ENCODE data around the gene LRRC72. TPM values are rescaled to one million over a fixed set of nuclear protein-coding genes. Genes with fewer than 3 reads are reported as not detected.
"Not testable (repeated sequence)": the region's sequence is repeated elsewhere in the genome, so short reads cannot be mapped to it uniquely, and the experiment has no call there.

LRRC72 gene
- total and polyA plus RNA-seq, 9 of the 15 experiments (the other 6 are each of a cell fraction or from before 2014, with no cell fraction given) = 0.10 TPM; not detected in 8

GRCh38 chr7:16540559-16540958, 13.9 kb downstream of the LRRC72 start:
- H3K27me3 ChIP-seq (ENCODE audit: control insufficient read depth in 2 of 2, insufficient read depth in 2 of 2, low read length in 2 of 2); ATAC-seq; DNase-seq (ENCODE audit: extremely low read depth in 1 of 4, low spot score in 3 of 4); H3K9me3 ChIP-seq (replicated peaks; ENCODE audit: control insufficient read depth, insufficient read depth, low read depth, low read length); H3K36me3 ChIP-seq (ENCODE audit: control insufficient read depth, insufficient read depth, low read length); H3K9ac ChIP-seq (ENCODE audit: insufficient read depth in 1 of 2, low read depth in 2 of 2, low read length in 2 of 2); H3K4me1 ChIP-seq (replicated peaks in 1 of 2; ENCODE audit: control insufficient read depth in 2 of 2, insufficient read depth in 2 of 2, low read length in 2 of 2); H3K4me3 ChIP-seq; in situ Hi-C loops (cut with MboI); H2AFZ ChIP-seq (ENCODE audit: low read depth, low read length); H3K4me2 ChIP-seq (ENCODE audit: insufficient read depth, low read length); BruUV-seq (replicated peaks); H3K27ac ChIP-seq (ENCODE audit: extremely low read depth, low read depth, low read length); CTCF ChIA-PET (ENCODE audit: low intra/inter-chr PET ratio); H3K9me1 ChIP-seq (ENCODE audit: control insufficient read depth, insufficient read depth, low read length); H4K20me1 ChIP-seq (replicated peaks; ENCODE audit: control insufficient read depth, insufficient read depth, low read length); intact Hi-C loops (cut with micrococcal nuclease); H3K79me2 ChIP-seq (ENCODE audit: control insufficient read depth, insufficient read depth, low read length); FAIRE-seq: not testable (repeated sequence)
- POLR2A ChIA-PET = interaction anchor here (1.2 kb wide), 1 partner anchor 10 kb away, joined by 3 read pairs; no protein-coding TSS in a partner anchor
- TF ChIP-seq ZNF766 (CRISPR knock-in tag; conservative IDR thresholded peaks at IDR 0.05) = 0 out of 2 replicates have a peak, but pooled peaks have one; percentile 40
- TF ChIP-seq SPI1 (IDR thresholded peaks at IDR 0.05; ENCODE audit: borderline replicate concordance, low read depth, low read length) = peak; percentile 79
- peak; percentile 22 to 43; a peak in 1 of 4 replicates for TF ChIP-seq TRIM24 (IDR thresholded peaks at IDR 0.05)
- WGBS (ENCODE audit: insufficient coverage, low coverage, missing lambda C conversion rate) = 47% methylated on average over 2 of the region's 2 CpGs

GRCh38 chr7:16542401-16542800, 15.8 kb downstream of the LRRC72 start:
- ChIA-PET CTCF (ENCODE audit: low intra/inter-chr PET ratio) (no interaction called here), POLR2A (no interaction called here)
- intact Hi-C loops (cut with micrococcal nuclease) (no loop called here), in situ Hi-C loops (cut with MboI) (no loop called here)
- Histone ChIP-seq H3K9me1 (ENCODE audit: control insufficient read depth, insufficient read depth, low read length) (no peaks in the 10 kb centered on the region), H3K4me3 (no peak overlapping the region), H3K27ac (ENCODE audit: extremely low read depth, low read depth, low read length) (no peak overlapping the region), H3K4me1 (replicated peaks in 1 of 2; ENCODE audit: control insufficient read depth in 2 of 2, insufficient read depth in 2 of 2, low read length in 2 of 2) (peaks cover 0 to 5% of the 10 kb centered on the region in 2 experiments; a peak in 1 of 5 replicates), H3K36me3 (ENCODE audit: control insufficient read depth, insufficient read depth, low read length) (no peaks in the 10 kb centered on the region), H2AFZ (ENCODE audit: low read depth, low read length) (no peak overlapping the region), H3K9me3 (replicated peaks; ENCODE audit: control insufficient read depth, insufficient read depth, low read depth, low read length) (no peaks in the 10 kb centered on the region), H3K9ac (ENCODE audit: insufficient read depth in 1 of 2, low read depth in 2 of 2, low read length in 2 of 2) (no peak overlapping the region), H3K4me2 (ENCODE audit: insufficient read depth, low read length) (no peak overlapping the region), H3K79me2 (ENCODE audit: control insufficient read depth, insufficient read depth, low read length) (no peaks in the 10 kb centered on the region), H3K27me3 (ENCODE audit: control insufficient read depth in 2 of 2, insufficient read depth in 2 of 2, low read length in 2 of 2) (no peaks in the 10 kb centered on the region), H4K20me1 (replicated peaks; ENCODE audit: control insufficient read depth, insufficient read depth, low read length) (no peaks in the 10 kb centered on the region)
- TF ChIP-seq ZNF445 (CRISPR knock-in tag; IDR thresholded peaks at IDR 0.05; ENCODE audit: low read depth) (no peak), SOX6 (IDR thresholded peaks at IDR 0.05) (peak; percentile 39; the same call in 1 of the 2 replicates)
- no peak for DNase-seq (ENCODE audit: extremely low read depth in 1 of 4, low spot score in 3 of 4)
- FAIRE-seq = no peak
- 28% methylated on average over 2 of the region's 2 CpGs for WGBS (ENCODE audit: insufficient coverage, low coverage, missing lambda C conversion rate)
- ATAC-seq = no peak
- no TSS peak for BruUV-seq (replicated peaks)
